Gastroesophageal sphincter (tissue), 3 donors: ENCODE results near the gene FXYD6.

ENCODE experiments used
- CTCF ChIP-seq, 4 experiments: fragments of 200-600 bp in 2 of 4; fragments of 450-650 bp in 2 of 4; sonication (generic) in 1 of 4; IDR thresholded peaks; one replicate each; pipeline ENCODE4 v1.5.1; 2017 to 2019; ENCODE audit warnings: antibody characterized with exemption in 4 of 4, mild to moderate bottlenecking in 2 of 4, moderate library complexity in 2 of 4
- POLR2A ChIP-seq, 2 donors: fragments of 450-650 bp; IDR thresholded peaks; one replicate each; pipeline ENCODE4 v1.6.1; 2017; ENCODE audit warnings: antibody characterized with exemption in 2 of 2, mild to moderate bottlenecking in 2 of 2, moderate library complexity in 1 of 2
- POLR2AphosphoS5 ChIP-seq: sonication (generic); formaldehyde crosslinking; IDR thresholded peaks from one replicate; pipeline ENCODE4 v1.6.1; 2017; ENCODE audit warnings: antibody characterized with exemption

- no peak for TF ChIP-seq POLR2A (IDR thresholded peaks at IDR 0.05)
- no peak for TF ChIP-seq CTCF (IDR thresholded peaks at IDR 0.05)
- no peak for TF ChIP-seq POLR2AphosphoS5
Observed at GRCh38 chr11:117917591-117918151, 41.2 kb upstream of the FXYD6 start.
